Activated T-cell treated with anti-CD3 and anti-CD28 coated beads, Interleukin-2, amount 50 U/mL, for 24 hours (primary cell): Measurements from ENCODE around the gene AMBRA1.
A peak's percentile ranks its signal among the peaks of the same experiment; 100 is the strongest.

ENCODE experiments used
- DNase-seq: peaks from one replicate; pipeline ENCODE4 v3.0.0-alpha.2; 2020
- H3K27ac Mint-ChIP-seq: 2 replicates; pipeline ENCODE4 v1.8.0; 2020; ENCODE audit warnings: mild to moderate bottlenecking, mixed read lengths
- H3K27me3 Mint-ChIP-seq: 2 replicates; pipeline ENCODE4 v1.8.0; 2020; ENCODE audit warnings: mixed read lengths
- H3K36me3 Mint-ChIP-seq: 2 replicates; pipeline ENCODE4 v1.8.0; 2020; ENCODE audit warnings: low read depth, mixed read lengths
- H3K4me1 Mint-ChIP-seq: 2 replicates; pipeline ENCODE4 v1.8.0; 2020; ENCODE audit warnings: low read depth, mixed read lengths
- H3K4me3 Mint-ChIP-seq: 2 replicates; pipeline ENCODE4 v1.8.0; 2020; ENCODE audit warnings: mild to moderate bottlenecking, moderate library complexity, mixed read lengths
- H3K9me3 Mint-ChIP-seq: 2 replicates; pipeline ENCODE4 v1.8.0; 2020; ENCODE audit warnings: mixed read lengths

Gene AMBRA1

DNA sequence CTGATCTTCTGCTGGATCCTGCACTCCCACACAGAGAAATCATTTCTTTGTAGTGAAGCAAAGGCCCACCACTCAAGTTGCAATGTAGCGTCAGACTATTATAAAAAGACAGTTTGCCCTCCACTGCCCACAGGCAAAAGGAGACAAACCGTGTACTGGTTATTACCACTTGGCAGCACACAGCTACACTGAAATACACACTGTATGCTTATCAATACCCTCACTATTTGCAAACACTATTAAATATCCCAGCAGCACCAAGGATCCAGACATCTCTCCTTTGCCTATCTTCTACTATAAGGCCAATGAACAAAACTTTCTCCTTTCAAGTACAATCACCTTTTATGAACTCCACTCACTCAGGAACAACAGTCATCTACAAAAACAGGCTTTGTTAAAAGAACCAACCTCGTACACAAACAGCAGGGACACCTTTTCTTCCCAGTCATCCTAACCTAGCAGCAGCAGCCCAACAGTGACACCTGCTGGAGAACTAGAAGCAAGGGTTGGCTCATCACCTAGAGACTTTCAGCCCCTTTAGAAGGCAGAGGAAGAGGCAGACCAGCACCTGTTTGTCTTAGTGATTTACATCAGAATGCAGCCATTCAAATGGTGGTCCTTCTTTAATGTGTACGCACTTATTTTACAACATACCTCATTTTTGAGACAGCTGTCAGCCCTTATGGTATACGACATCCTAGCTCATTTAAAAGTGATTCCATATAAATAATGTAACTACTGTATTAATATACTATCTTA is 56.1 kb downstream of the AMBRA1 start:
- DNase-seq: peak; percentile 65
- Mint-ChIP-seq H3K4me3 (no peak overlapping the region), H3K36me3 (peaks cover 42% of the 10 kb centered on the region), H3K27me3 (no peaks in the 10 kb centered on the region), H3K4me1 (peaks cover 28% of the 10 kb centered on the region), H3K27ac (no peak overlapping the region), H3K9me3 (no peaks in the 10 kb centered on the region)

DNA sequence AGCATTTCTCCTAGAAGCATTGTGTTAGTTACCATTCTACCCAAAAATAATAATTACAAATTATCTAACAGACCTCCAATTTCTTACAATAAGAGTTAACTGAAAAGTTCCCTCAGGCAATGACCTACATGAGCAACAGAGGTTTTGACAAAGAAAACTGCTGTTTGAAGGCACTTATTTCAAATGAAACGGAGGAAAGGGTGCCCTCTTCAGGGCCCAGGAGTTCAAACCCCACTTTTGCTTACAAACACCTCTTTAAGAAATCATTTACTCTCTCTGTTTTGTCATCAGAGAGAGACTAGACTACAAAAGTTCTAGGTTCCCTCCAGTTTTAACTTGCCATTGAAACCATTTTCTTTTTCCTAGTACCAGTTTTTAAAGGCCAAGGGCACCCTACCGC is 56.7 kb downstream of the AMBRA1 start:
- Mint-ChIP-seq H3K9me3 (no peaks in the 10 kb centered on the region), H3K36me3 (peaks cover 36% of the 10 kb centered on the region), H3K27me3 (no peaks in the 10 kb centered on the region), H3K27ac (no peak overlapping the region), H3K4me3 (no peak overlapping the region), H3K4me1 (peaks cover 28% of the 10 kb centered on the region)
- no peak for DNase-seq

DNA sequence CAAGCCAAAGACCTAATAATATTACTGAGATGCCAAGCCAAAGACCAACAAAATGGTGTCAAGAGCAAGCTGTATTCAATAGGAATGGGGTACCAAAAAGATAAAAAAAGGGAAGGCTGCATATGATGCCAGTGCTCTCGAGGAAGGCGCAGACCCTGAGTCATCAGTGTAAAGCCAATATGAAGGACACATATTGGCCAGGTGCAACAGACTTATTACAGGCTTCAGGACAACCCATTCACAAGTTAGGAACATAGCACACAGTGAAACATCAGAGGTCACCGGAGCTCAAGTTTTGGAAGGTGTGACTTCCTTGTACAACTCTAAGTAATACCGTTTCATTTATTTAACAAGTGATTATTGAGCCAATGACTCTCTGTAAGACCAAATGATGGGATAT is 58.1 kb downstream of the AMBRA1 start:
- no peak overlapping the region for H3K27ac Mint-ChIP-seq
- DNase-seq: no peak
- peaks cover 22% of the 10 kb centered on the region for H3K36me3 Mint-ChIP-seq
- H3K4me1 Mint-ChIP-seq: peaks cover 35% of the 10 kb centered on the region
- H3K27me3 Mint-ChIP-seq: no peaks in the 10 kb centered on the region
- no peak overlapping the region for H3K4me3 Mint-ChIP-seq
- H3K9me3 Mint-ChIP-seq: no peaks in the 10 kb centered on the region

DNA sequence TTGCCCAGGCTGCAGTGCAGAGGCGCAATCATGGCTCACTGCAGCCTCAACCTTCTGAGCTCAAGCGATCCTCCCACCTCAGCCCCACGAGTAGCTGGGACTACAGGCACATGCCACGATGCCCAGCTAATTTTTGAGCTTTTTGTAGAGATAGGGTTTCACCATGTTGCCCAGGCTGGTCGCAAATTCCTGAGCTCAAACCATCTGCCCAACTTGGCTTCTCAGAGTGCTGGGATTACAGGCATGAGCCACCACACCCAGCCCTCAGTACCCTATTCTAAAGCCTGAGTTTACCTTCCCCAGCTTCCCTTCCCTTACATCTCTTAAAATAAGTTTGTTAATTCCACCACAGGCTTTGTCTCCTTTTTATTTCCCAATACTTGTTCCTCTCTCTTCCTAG is 59.1 kb downstream of the AMBRA1 start:
- H3K27me3 Mint-ChIP-seq: no peaks in the 10 kb centered on the region
- peaks cover 13% of the 10 kb centered on the region for H3K36me3 Mint-ChIP-seq
- H3K27ac Mint-ChIP-seq: no peak overlapping the region
- H3K4me3 Mint-ChIP-seq: no peak overlapping the region
- H3K9me3 Mint-ChIP-seq: no peaks in the 10 kb centered on the region
- peaks cover 43% of the 10 kb centered on the region for H3K4me1 Mint-ChIP-seq
- DNase-seq: no peak

DNA sequence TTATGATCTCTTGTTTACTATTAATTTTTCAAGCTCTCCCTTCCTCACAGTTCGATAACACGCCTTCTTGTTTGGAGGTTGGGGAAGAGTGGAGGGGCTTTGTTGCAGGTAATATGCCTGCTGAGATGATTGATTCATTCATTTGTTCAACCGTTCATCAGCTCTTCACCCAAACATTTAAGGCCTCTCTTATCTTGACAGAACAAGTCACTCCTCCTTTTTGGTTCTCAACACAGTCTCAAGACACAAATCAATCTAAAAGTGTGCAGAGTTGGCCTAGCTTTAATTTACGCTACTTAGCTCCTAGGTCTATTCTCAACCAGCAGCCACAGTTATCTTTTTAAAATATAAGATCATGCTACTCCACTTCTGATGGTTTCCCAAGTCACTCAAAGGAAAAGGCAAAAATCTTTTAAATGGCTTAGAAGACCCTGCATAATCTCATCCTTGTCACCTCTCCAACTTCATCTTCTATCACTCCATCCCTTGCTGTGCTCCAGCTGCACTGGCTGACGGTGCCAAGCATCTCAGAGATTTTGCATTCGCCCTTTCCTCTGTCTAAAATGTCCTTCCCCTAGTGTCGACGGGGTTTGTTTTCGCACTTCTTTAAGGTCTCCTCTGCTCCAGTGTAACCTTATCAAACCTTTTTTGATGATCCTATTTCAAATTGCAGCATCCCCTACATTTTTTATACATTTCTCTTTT is 60.3 kb downstream of the AMBRA1 start:
- no peak for DNase-seq
- H3K27me3 Mint-ChIP-seq: no peaks in the 10 kb centered on the region
- H3K27ac Mint-ChIP-seq: no peak overlapping the region
- H3K4me1 Mint-ChIP-seq: peaks cover 54% of the 10 kb centered on the region
- peaks cover 10% of the 10 kb centered on the region for H3K36me3 Mint-ChIP-seq
- H3K9me3 Mint-ChIP-seq: no peaks in the 10 kb centered on the region
- H3K4me3 Mint-ChIP-seq: no peak overlapping the region

DNA sequence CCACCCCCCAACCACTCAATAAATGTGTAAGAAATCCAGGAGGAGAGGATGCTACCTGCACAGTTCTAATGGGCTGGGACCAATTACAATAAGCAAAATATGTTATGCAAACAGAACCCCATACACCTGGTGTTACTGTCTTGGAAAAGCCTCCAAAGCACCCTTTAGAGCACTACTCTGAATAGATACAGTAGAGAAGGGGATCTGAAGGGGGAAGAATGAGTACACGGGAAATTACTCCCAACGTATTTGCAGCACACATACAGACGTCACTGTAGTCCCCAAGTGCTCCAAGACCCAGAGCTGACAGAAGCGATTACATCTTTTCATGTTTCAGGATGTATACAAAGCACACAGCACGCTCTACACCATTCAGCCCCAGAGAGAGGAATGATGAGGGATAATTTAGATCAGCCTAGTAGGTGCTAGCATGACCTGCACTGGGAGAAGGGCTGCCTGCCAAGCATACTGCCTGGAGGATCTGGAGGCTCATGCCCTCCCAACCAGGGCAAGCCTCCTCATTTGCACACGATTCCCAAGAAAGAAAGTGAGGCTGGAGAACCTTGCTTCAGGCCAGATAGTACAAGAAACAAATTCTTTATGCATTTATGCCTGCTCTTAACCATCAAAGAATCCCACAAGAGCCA is 63.8 kb downstream of the AMBRA1 start:
- H3K4me1 Mint-ChIP-seq: peaks cover 50% of the 10 kb centered on the region
- no peak overlapping the region for H3K4me3 Mint-ChIP-seq
- peaks cover 7% of the 10 kb centered on the region for H3K9me3 Mint-ChIP-seq
- H3K36me3 Mint-ChIP-seq: peaks cover 16% of the 10 kb centered on the region
- H3K27ac Mint-ChIP-seq: peak overlapping the region; percentile 32
- no peak for DNase-seq
- H3K27me3 Mint-ChIP-seq: no peaks in the 10 kb centered on the region

DNA sequence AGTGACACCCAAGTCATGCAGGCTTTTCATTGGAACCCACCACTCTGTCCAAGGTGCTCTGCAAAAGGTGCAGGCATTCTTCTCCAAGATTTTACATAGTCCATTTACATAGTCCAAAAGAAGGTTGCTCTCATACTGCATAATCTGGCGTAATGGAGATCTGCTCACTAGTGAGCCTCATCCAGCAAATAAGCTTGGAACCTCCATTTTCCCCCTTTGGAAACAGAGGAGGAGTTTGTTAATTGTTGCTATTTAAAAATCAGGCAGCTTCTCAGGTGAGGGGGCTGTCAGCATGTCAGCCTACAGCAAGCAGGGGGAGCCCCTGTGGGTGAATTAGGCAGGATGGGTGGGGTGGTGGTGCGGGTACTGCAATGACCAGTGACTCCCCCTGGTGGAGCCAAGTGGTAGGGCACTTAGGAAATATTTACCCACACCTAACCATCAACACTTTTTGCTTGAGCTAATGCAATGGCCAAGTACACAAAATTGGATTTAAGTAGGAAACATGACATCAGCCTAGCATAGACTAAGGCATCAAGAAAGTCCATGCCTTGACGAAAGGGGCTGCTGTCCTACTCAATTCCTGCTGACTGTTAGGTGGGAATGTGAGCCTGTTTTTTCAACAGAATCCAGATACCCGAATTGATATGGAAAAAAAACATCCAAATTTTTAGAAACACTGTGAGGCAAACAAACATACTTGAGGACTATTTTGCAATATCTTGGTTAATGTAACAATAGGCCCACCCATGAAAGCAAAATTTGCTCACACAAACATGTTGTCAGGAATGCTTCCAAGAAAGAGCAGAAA is 64.5 kb downstream of the AMBRA1 start:
- Mint-ChIP-seq H3K4me1 (peaks cover 46% of the 10 kb centered on the region), H3K9me3 (peaks cover 7% of the 10 kb centered on the region), H3K4me3 (no peak overlapping the region), H3K27ac (peak overlapping the region; percentile 81), H3K36me3 (peaks cover 13% of the 10 kb centered on the region), H3K27me3 (no peaks in the 10 kb centered on the region)
- peak; percentile 75 for DNase-seq

DNA sequence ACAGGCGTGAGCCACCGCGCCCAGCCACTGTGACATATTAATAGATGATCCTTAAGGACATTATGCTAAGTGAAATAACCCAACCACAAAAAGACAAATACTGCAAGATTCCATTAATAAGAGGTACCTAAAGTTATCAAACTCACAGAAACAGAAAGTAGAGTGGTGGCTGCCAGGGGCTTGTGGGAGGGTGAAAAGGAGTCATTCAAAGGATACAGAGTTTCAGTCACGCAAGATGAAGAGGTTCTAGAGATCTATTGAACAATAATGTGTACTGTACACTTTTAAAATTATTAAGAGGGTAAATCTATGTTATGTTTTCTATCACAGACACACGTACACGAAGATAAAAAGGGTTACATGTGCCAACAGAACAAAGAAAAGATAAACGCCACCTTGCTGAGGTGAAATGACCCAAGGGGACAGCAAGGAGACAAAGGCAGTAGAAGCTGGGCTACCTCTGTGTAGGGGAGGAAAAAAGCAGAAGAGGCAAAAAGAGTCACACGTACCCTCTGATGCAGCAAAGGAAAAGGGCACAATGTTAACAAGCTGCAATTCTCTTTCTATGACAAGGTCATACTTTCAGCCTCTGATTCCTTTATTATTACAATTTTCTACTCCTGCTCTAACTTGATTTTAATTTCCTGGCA is 65.3 kb downstream of the AMBRA1 start:
- H3K36me3 Mint-ChIP-seq: peaks cover 13% of the 10 kb centered on the region
- peaks cover 7% of the 10 kb centered on the region for H3K9me3 Mint-ChIP-seq
- peaks cover 43% of the 10 kb centered on the region for H3K4me1 Mint-ChIP-seq
- no peak for DNase-seq
- H3K27ac Mint-ChIP-seq: peak overlapping the region; percentile 81
- H3K27me3 Mint-ChIP-seq: no peaks in the 10 kb centered on the region
- peak overlapping the region; percentile 3 for H3K4me3 Mint-ChIP-seq

DNA sequence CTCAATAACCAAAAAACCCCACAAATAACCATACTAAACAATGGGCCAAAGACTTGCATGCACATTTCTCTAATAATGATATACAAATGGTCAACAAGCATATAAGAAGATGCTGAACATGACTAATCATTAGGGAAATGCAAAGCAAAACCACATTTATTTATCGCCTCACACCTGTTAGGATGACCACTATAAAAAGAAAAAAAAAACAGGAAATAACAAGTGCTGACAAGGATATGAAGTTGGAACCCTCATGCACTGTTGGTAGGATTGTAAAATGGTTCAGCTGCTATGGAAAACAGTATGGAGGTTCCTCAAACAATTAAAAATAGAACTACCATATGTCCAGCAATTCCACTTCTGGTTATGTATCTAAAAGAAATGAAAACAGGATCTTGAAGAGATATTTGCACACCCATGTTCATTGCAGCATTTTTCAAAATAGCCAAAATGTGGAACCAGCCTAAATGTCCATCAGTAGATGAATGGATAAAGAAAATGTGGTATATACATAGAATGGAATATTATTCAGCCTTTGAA is 66.2 kb downstream of the AMBRA1 start:
- DNase-seq: no peak
- H3K4me3 Mint-ChIP-seq: no peak overlapping the region
- H3K36me3 Mint-ChIP-seq: peaks cover 13% of the 10 kb centered on the region
- H3K4me1 Mint-ChIP-seq: peaks cover 48% of the 10 kb centered on the region
- H3K27ac Mint-ChIP-seq: peak overlapping the region; percentile 18
- peaks cover 7% of the 10 kb centered on the region for H3K9me3 Mint-ChIP-seq
- H3K27me3 Mint-ChIP-seq: no peaks in the 10 kb centered on the region

DNA sequence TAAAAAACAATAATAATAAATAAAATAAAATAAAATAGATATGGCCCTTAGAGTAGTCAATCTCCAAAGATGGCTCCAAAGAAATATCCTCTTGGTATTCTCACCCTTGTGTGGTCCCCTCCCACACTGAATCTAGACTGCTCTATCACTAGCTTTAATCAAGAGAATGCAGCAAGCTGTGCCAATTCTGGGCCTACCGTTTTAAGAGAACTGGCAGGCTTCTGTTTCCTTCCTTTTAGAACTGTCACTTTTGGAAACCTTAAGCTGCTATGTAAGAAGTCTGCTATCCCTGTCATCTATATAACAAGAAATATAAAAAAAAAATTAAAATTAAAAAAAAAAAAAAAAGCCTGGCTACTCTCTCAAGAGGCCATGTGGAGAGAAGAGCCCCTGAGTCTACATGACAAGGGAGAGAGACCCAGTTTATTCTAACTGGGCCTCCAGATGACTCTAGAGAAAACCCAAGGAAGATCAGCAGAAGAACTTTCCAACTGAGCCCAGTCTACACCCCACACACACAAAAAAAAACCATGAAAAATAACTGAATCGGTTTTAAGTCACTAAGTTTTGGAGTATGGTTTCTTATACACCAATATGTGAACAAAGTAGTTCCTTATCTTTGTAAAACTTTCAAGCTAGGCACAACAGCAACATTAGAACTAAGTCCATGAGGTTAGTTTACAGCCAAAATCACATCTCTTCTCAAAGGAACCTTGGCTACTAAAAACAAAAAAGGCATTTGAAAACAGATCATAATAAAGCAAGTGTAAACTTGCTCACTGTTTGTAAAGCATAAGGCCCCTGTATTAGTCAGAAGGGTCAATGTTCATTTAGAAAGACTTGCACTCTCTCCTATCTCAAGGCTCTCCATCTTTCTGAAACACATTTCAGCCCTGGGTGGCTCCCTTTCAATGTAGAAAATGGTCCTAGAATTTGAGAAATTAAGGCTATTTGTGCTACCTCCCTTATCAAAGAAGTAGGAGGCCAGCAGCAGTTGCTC is 67.3 kb downstream of the AMBRA1 start:
- H3K36me3 Mint-ChIP-seq: peaks cover 13% of the 10 kb centered on the region
- H3K4me1 Mint-ChIP-seq: peaks cover 54% of the 10 kb centered on the region
- H3K27me3 Mint-ChIP-seq: no peaks in the 10 kb centered on the region
- no peak for DNase-seq
- peaks cover 7% of the 10 kb centered on the region for H3K9me3 Mint-ChIP-seq
- no peak overlapping the region for H3K4me3 Mint-ChIP-seq
- no peak overlapping the region for H3K27ac Mint-ChIP-seq

DNA sequence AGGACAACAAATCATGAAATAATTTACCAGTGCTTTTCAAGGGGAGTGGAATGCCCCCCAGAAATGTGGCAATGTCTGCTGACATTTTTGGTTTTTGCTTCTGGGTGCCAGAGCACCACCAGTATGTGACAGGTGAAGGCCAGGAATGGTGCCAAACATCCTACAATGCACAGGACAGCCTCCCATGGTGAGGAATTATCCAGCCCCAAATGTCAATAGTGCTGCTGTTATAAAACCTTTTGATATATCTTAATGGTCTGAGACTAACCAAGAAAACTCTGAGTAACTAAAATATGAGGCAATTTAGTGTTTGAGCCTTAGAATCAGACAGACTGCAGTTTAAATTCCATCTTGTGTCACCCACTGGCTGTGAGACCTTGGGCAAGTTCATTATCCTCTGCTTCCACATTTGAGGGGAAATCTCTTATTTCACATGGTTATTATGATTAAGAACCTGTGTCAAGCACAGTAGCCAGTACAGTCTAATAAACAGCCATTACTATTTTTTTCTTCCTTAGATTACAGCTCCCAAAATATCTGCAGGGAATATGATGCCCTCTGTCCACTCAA is 69.5 kb downstream of the AMBRA1 start:
- H3K27ac Mint-ChIP-seq: no peak overlapping the region
- peaks cover 7% of the 10 kb centered on the region for H3K9me3 Mint-ChIP-seq
- no peaks in the 10 kb centered on the region for H3K27me3 Mint-ChIP-seq
- H3K4me3 Mint-ChIP-seq: no peak overlapping the region
- no peak for DNase-seq
- peaks cover 13% of the 10 kb centered on the region for H3K36me3 Mint-ChIP-seq
- H3K4me1 Mint-ChIP-seq: peaks cover 40% of the 10 kb centered on the region

DNA sequence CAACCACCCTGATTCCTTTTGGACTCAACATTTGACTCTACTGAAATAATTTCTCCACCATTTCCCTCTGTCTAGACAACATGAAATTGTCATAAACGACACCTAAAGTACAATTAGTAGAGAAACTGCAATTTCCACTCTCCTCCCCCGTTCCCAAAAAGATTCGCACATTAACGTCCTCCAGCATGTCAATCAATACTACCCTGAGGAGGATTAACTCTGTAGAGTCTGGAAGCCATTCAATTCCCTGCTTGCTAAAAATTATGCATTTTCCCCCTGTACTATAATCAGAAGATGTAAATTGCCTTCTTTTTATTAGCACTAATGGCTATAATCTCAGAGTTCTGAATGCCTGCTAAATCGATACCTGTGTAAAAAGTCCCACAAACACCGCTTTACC is 70.5 kb downstream of the AMBRA1 start:
- Mint-ChIP-seq H3K4me3 (no peak overlapping the region), H3K36me3 (peaks cover 13% of the 10 kb centered on the region), H3K27me3 (no peaks in the 10 kb centered on the region), H3K4me1 (peaks cover 33% of the 10 kb centered on the region), H3K27ac (peak overlapping the region; percentile 64), H3K9me3 (peaks cover 7% of the 10 kb centered on the region)
- DNase-seq: no peak
